ENCODE measurements around the gene ZBTB9. TPM values are rescaled to one million over a fixed set of nuclear protein-coding genes. Genes with fewer than 3 reads are reported as not detected.

ZBTB9 gene
- total RNA-seq, 1 experiment from 2014 or later: 19.4 TPM

DNA sequence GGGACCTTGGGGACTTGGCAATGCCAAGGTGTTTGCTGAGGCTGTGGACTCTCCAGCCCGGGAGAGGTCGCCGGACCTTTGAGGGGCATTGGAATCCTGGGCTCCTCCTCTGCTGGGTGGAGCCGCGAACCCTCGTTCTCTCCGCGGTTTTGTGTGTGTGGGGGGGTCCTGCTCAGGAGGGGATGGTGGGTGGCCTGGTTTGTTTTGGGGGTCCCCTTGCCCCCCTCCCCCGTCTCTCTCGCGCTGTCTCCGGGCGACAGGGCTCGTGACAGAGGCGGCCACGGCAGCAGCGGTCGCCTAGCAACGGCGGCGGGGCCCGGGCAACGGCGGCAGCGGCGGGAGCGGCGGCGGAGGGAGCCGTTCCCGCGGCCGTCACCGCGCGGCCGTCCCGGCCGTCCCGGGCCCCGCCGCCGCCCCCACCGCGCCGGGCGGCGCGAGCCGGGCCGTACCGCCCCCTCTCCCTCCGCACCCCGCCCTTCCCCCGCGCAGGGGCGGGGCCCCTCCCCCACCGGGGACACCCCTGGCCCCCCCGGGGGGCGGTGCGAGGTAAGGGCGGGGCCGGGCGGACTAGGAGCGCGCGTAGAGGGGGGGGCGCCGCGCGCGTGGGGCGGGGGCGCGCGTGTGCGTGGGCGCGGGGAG, 26.7 kb upstream of the ZBTB9 start:
- H3K9me3 Mint-ChIP-seq: no peaks in the 10 kb centered on the region
- TF ChIP-seq SP1 (CRISPR knock-in tag; conservative IDR thresholded peaks at IDR 0.05) (0 out of 2 replicates have a peak, but pooled peaks have one; percentile 28), STAT6 (CRISPR knock-in tag; conservative IDR thresholded peaks at IDR 0.05; ENCODE audit: low read depth) (no peak)
- TF ChIP-seq, protein P1, sequence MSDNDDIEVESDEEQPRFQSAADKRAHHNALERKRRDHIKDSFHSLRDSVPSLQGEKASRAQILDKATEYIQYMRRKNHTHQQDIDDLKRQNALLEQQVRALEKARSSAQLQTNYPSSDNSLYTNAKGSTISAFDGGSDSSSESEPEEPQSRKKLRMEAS (CRISPR knock-in tag; IDR thresholded peaks at IDR 0.05): 0 out of 2 replicates have a peak, but pooled peaks have one; percentile 4
- ATAC-seq: no peak
- ChIA-PET POLR2A (no interaction called here), CTCF (no interaction called here)
- peaks cover 73% of the 10 kb centered on the region for H3K4me1 Mint-ChIP-seq
- DNase-seq (ENCODE audit: low spot score): peak; percentile 36
- H3K36me3 Mint-ChIP-seq: peaks cover 13% of the 10 kb centered on the region
- no peaks in the 10 kb centered on the region; the same call in 1 of the 2 replicates for H3K27me3 Mint-ChIP-seq (ENCODE audit: low read depth)
- peak overlapping the region; percentile 85 for H3K4me3 Mint-ChIP-seq
- peak overlapping the region; percentile 33; the same call in 1 of the 2 replicates for H3K27ac Mint-ChIP-seq

GRCh38 chr6:33428224-33428965, 26.0 kb upstream of the ZBTB9 start:
- CTCF ChIA-PET: interaction anchor here (0.7 kb wide), 1 partner anchor 16 kb away, joined by 3 read pairs; no protein-coding TSS in a partner anchor
- POLR2A ChIA-PET: interaction anchor here (1.2 kb wide), 1 partner anchor 18 kb away, joined by 4 read pairs; the partner anchor contains the start of gene PHF1
- no peak for ATAC-seq

More at GRCh38 chr6:33428224-33428965, 26.0 kb upstream of the ZBTB9 start:
- peaks cover 75% of the 10 kb centered on the region for H3K4me1 Mint-ChIP-seq
- H3K27me3 Mint-ChIP-seq (ENCODE audit: low read depth): no peaks in the 10 kb centered on the region
- H3K36me3 Mint-ChIP-seq: peaks cover 7% of the 10 kb centered on the region
- H3K9me3 Mint-ChIP-seq: no peaks in the 10 kb centered on the region
- peak overlapping the region; percentile 88 for H3K4me3 Mint-ChIP-seq
- DNase-seq (ENCODE audit: low spot score): no peak
- peak overlapping the region; percentile 90 for H3K27ac Mint-ChIP-seq
- TF ChIP-seq STAT6 (CRISPR knock-in tag; conservative IDR thresholded peaks at IDR 0.05; ENCODE audit: low read depth) (no peak), CTCF (IDR thresholded peaks at IDR 0.05) (0 out of 2 replicates have a peak, but pooled peaks have one; percentile 19)

Data from WTC11 (cell line).